T-helper 2 cell treated with Interferon-gamma antibody and Interleukin-4, amounts not matched to agents 100 ng/mL and 5 ng/mL, for 36 hours (primary cell): ENCODE measurements around the gene IL34. TPM values are rescaled to one million over a fixed set of nuclear protein-coding genes. Genes with fewer than 3 reads are reported as not detected.

ENCODE experiments used
- intact Hi-C: fragments of 100-400 bp; cut with micrococcal nuclease; formaldehyde crosslinking; loops from one replicate; pipeline ENCODE4 v1.15.1; 2023
- total RNA-seq: library from RNA; stranded (reverse); gene quantifications from 2 replicates; pipeline ENCODE4 v1.2.3, GENCODE V29; 2022

IL34 gene
- total RNA-seq, 1 donor from 2014 or later, result not detected

GRCh38 chr16:70700101-70701020 lies 54.0 kb downstream of the IL34 start:
- intact Hi-C loops, result no loop called here

DNA sequence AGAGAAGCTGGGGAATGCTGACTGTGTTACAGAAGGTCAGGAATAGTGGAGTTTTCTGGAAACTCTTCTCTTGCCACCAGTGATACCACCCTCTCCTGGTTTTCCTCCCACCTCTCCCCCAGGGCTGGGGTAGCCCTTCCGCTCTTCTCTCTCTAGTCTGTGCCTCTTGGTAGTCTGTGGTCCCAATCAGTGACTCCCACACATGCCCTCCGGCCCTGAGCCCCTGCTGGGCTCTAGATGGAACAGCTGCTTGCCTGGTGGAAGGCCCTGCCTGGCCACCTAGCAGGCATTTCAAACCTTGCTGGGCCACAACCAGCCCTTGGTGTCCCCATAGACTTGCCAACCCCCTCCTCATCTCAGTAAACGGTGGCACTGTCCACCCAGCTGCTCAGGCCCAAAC lies 54.7 kb downstream of the IL34 start:
- intact Hi-C loops, result no loop called here

DNA sequence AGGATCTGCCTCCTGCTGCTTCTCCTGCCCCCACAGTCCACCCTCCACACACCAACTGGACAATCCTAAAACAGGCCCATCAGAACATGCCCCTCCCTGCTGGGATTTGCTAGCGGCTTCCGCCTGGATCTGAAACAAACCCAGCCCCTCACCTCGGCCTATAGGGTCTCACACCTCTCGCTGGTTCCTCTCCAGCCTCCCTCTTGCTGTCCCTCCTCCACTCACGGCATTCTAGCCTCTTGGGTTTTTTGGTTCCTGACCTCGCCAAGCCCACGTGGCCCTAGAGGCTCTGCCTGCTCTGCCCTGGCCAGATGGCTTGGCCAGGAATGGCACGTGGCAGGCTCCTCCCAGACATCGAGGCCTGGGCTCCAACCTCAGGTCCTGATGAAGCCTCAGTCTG lies 55.2 kb downstream of the IL34 start:
- intact Hi-C loops, result no loop called here

GRCh38 chr16:70701998-70702397 lies 55.6 kb downstream of the IL34 start:
- intact Hi-C loops, result no loop called here

DNA sequence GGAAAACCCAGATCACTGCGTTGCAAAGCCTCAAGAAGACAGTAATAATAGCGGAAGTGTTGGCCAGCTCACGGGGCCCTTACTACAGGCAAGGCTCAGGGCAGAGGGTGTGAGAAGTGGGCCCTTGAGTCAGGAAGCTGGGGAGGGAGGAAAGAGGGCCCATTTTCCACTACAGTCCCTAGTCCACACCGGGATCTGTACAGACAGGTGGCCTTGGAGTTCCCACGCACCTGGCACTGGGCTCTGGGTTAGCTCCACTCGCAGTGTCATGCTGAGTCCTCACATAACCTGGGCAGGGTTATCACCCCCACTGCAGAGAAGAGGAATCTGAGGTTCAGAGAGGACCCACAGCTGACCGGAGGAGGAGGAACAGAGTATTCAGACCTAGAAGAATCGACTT lies 56.3 kb downstream of the IL34 start:
- intact Hi-C loops, result no loop called here

DNA sequence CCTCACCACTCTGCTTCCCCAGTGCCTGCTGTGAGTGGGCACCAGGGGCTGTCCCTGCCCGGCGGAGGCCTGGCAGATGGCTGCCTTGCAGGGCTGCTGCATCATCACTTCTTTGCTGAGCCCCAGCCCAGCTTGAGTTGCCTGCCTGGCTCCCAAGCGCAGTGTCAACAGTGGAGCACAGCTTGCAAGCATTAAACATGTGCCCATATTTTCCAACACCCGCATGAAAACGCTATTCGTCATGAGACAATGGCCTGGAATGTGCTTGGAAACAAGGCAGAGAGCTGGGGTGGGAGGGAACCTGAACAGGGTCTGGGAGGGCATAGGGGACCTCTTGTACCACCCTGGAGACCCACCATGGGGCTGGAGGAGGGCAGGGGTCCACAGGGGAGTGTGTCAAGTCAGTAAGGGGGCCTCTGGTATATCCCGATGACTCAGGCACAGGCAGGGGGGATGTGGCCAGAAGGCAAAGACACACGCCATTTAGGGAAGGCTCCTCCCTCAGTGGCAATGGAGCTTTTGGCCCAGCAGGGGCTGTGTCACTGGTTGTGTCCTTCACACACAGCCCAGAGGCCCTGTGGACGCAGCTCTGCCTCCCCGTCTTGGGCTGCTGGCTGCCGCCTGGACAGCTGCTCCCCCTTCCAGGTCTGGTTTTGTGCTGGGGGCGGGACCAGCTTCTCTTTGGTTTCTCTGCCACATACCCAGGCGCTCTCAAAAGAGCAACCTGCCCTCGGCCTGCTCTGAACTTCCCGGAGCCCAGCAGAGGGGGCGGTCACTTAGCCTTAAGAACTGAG lies 56.9 kb downstream of the IL34 start:
- intact Hi-C loops, result no loop called here

DNA sequence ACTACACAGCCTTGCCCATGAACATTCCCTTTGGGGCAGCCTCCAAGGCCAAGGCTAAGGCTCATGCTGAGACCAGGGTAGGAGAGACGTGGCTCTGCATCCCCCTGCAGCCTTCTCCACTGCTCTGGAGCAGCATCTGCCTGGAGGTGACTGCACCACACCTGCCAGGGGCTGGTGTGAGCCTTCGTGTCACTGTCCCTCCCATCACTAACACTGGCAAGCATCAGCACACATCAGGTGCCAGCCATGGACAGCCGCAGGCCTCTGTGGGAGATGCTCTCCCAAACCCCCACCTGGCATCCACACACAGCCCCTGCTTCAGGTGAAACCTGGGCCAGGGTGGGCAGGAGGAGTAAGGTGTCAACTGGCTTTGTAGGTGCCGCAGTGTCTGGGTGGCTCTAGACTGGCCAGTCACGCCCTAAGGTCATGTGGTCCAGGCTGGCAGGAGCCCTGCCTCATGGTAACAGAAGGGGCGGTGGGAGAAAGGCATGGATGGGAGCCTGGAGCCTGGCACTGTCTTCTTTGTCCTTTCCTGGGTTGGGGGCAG lies 57.5 kb downstream of the IL34 start:
- intact Hi-C loops, result no loop called here

- intact Hi-C loops, result no loop called here
These were observed 58.2 kb downstream of the IL34 start for GRCh38 chr16:70704586-70704985.

- intact Hi-C loops, result no loop called here
These were observed 58.7 kb downstream of the IL34 start for GRCh38 chr16:70705056-70705455.

GRCh38 chr16:70706948-70707465 lies 60.6 kb downstream of the IL34 start:
- intact Hi-C loops, result no loop called here

GRCh38 chr16:70708366-70709246 lies 62.2 kb downstream of the IL34 start:
- intact Hi-C loops, result no loop called here

DNA sequence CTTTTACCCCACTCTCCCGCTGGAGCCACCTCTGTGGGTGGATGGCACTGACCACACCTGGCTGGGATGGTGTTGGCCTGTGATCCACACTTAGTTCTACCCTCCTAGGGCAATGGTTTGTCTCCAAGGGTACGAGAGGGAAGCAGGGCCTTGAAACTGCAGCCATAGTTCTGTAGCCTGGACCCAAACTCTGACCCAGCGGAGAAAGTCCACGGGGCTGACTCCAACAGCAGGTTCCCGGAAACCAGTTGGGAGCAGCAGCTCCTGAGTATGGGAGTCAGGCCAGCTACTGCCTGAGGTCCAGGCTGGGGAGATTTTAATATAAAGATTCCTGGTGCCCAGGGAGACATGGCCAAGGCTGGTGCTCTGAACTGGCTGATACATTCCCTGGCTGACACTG lies 63.1 kb downstream of the IL34 start:
- intact Hi-C loops, result no loop called here

GRCh38 chr16:70709942-70710341 lies 63.6 kb downstream of the IL34 start:
- intact Hi-C loops, result no loop called here

Other genes starting within 250 kb of the IL34 start
- gene ST3GAL2, start 207.5 kb upstream of the IL34 start, total RNA-seq, result 25.7 and 28.4 TPM in 2 replicates
- gene FCSK, start 192.0 kb upstream of the IL34 start, total RNA-seq, result 18.2 and 22.1 TPM in 2 replicates
- gene COG4, start 123.0 kb upstream of the IL34 start, total RNA-seq, result 56.2 and 56.6 TPM in 2 replicates
- 441 and 453 TPM in 2 replicates for gene SF3B3, start 122.7 kb upstream of the IL34 start, total RNA-seq
- gene MTSS2, start 39.5 kb downstream of the IL34 start, total RNA-seq, result 0.43 and 0.57 TPM in 2 replicates
- 35.2 and 37.3 TPM in 2 replicates for gene VAC14, start 154.6 kb downstream of the IL34 start, total RNA-seq